ENCODE data around the gene PRMT3. TPM values are rescaled to one million over a fixed set of nuclear protein-coding genes. Genes with fewer than 3 reads are reported as not detected.
A peak's percentile ranks its signal among the peaks of the same experiment; 100 is the strongest.

Gene PRMT3
- total and polyA plus RNA-seq, 2 of the 13 experiments (the other 11 are each of a cell fraction or from before 2014, with no cell fraction given): 9.1 to 27.7 TPM

DNA sequence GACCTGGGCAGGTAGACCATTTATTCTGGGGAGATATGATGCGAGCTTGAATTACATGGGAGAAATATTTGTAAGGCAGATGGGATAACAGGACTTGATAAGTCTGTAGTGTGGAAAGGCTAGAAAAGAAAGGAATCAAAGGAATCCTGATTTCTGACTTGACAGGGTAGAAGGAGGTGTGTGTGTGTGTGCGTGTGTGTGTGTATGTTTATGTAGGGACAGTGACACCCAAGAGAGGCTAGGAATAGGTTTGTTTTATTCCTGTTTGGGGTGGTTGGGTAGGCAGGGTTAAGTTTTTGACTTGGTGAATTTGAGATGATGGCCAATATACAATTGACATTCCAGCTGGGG, 24.4 kb upstream of the PRMT3 start:
- Histone ChIP-seq H3K9me3 (ENCODE audit: low read length) (no peaks in the 10 kb centered on the region), H3K79me2 (ENCODE audit: insufficient read depth, low read length) (no peaks in the 10 kb centered on the region), H3K9ac (ENCODE audit: insufficient read depth, low read depth, low read length) (no peak overlapping the region), H3K4me1 (ENCODE audit: insufficient read depth, low read length) (peaks cover 23% of the 10 kb centered on the region), H2AFZ (ENCODE audit: low read length) (no peak overlapping the region), H3K27me3 (ENCODE audit: control insufficient read depth in 1 of 2, insufficient read depth in 2 of 2, low read length in 2 of 2) (no peaks in the 10 kb centered on the region; a peak in 1 of 5 replicates), H3K4me3 (replicated peaks in 1 of 3; ENCODE audit: insufficient read depth in 1 of 3, low read depth in 2 of 3, low read length in 3 of 3) (no peak overlapping the region), H4K20me1 (ENCODE audit: insufficient read depth, low read length) (no peaks in the 10 kb centered on the region), H3K27ac (ENCODE audit: extremely low read length, insufficient read depth, low read length) (no peak overlapping the region), H3K4me2 (ENCODE audit: low read depth, low read length) (no peak overlapping the region), H3K36me3 (replicated peaks in 1 of 2; ENCODE audit: control insufficient read depth in 1 of 2, insufficient read depth in 2 of 2, low read length in 2 of 2) (no peaks in the 10 kb centered on the region)
- ChIA-PET CTCF (ENCODE audit: low intra/inter-chr PET ratio, low total read pairs) (no interaction called here), POLR2A (no interaction called here)
- WGBS (ENCODE audit: low lambda C conversion rate): 43% methylated on average over 2 of the region's 2 CpGs
- in situ Hi-C loops (cut with HindIII; ENCODE audit: extremely low pct_ligation_motif_present, low pct_unique_long_range_greater_than_20kb) (no loop called here), intact Hi-C loops (cut with micrococcal nuclease; ENCODE audit: unreplicated experiment) (no loop called here)
- no peak for DNase-seq (ENCODE audit: low spot score)
- no peak for TF ChIP-seq ZNF782 (CRISPR knock-in tag; IDR thresholded peaks at IDR 0.05; ENCODE audit: borderline replicate concordance)
- no peak for TF ChIP-seq IRF9 (CRISPR knock-in tag; IDR thresholded peaks at IDR 0.05; ENCODE audit: borderline replicate concordance)
- no peak for ATAC-seq
- BruUV-seq (replicated peaks): no TSS peak
- FAIRE-seq: no peak

- no peak within 1 kb of the TSS for H3K4me3 ChIP-seq (replicated peaks in 1 of 3; ENCODE audit: insufficient read depth in 1 of 3, low read depth in 2 of 3, low read length in 3 of 3)
- CTCF ChIA-PET (ENCODE audit: low intra/inter-chr PET ratio, low total read pairs): no interaction called here
- in situ Hi-C loops (cut with HindIII; ENCODE audit: extremely low pct_ligation_motif_present, low pct_unique_long_range_greater_than_20kb): no loop called here
- no peak for ATAC-seq
- H3K9me3 ChIP-seq (ENCODE audit: low read length): no peaks in the 10 kb centered on the region
- no peak within 1 kb of the TSS for H2AFZ ChIP-seq (ENCODE audit: low read length)
- 84% methylated on average over 24 of the region's 68 CpGs for WGBS (ENCODE audit: low lambda C conversion rate)
- intact Hi-C loops (cut with micrococcal nuclease; ENCODE audit: unreplicated experiment): no loop called here
- H3K27ac ChIP-seq (ENCODE audit: extremely low read length, insufficient read depth, low read length): no peak within 1 kb of the TSS
- no peaks in the 10 kb centered on the region; a peak in 2 of 5 replicates for H3K27me3 ChIP-seq (ENCODE audit: control insufficient read depth in 1 of 2, insufficient read depth in 2 of 2, low read length in 2 of 2)
- H3K36me3 ChIP-seq (replicated peaks in 1 of 2; ENCODE audit: control insufficient read depth in 1 of 2, insufficient read depth in 2 of 2, low read length in 2 of 2): no peaks in the 10 kb centered on the region
- POLR2A ChIA-PET: no interaction called here
- no TSS peak for BruUV-seq (replicated peaks)
- TF ChIP-seq NFE2L2 (IDR thresholded peaks at IDR 0.05; ENCODE audit: low read length): peak; percentile 26; the same call in 1 of the 2 replicates
- TF ChIP-seq ATF7-NPFF (CRISPR knock-in tag; IDR thresholded peaks at IDR 0.05; ENCODE audit: low read depth): no peak
- no peak for DNase-seq (ENCODE audit: low spot score)
- no peaks in the 10 kb centered on the region for H4K20me1 ChIP-seq (ENCODE audit: insufficient read depth, low read length)
- H3K79me2 ChIP-seq (ENCODE audit: insufficient read depth, low read length): no peaks in the 10 kb centered on the region
- no peak for FAIRE-seq
- no peak within 1 kb of the TSS for H3K4me2 ChIP-seq (ENCODE audit: low read depth, low read length)
- no peak within 1 kb of the TSS for H3K9ac ChIP-seq (ENCODE audit: insufficient read depth, low read depth, low read length)
- peaks cover 23% of the 10 kb centered on the region for H3K4me1 ChIP-seq (ENCODE audit: insufficient read depth, low read length)
Measured at GRCh38 chr11:20363500-20364340, 23.8 kb upstream of the PRMT3 start, which contains the start of gene HTATIP2. TSS of gene HTATIP2 (plus strand) at chr11:20363714. CDS start at chr11:20364238, 524 bp downstream.
